Stimulated activated CD4-positive, alpha-beta T cell treated with anti-CD3 and anti-CD28 coated beads, Interleukin-1b, Interleukin-23, amount 100 ng/mL, for 4 hours (primary cell): ENCODE measurements around the gene ZFAND2B.

Experiments
- DNase-seq, 2 donors: peaks; one replicate each; pipeline ENCODE4 v3.0.0-alpha.2; 2020; ENCODE audit warnings: low read depth in 2 of 2

ZFAND2B gene

GRCh38 chr2:219220652-219221402, 14.2 kb downstream of the ZFAND2B start:
- DNase-seq: no peak

GRCh38 chr2:219221957-219222518, 15.5 kb downstream of the ZFAND2B start:
- no peak for DNase-seq

GRCh38 chr2:219223831-219224610, 17.4 kb downstream of the ZFAND2B start:
- DNase-seq: no peak

GRCh38 chr2:219225350-219225749, 18.8 kb downstream of the ZFAND2B start:
- no peak for DNase-seq

GRCh38 chr2:219228041-219228910, 21.7 kb downstream of the ZFAND2B start:
- DNase-seq: no peak

GRCh38 chr2:219228911-219229304, 22.3 kb downstream of the ZFAND2B start:
- no peak for DNase-seq

GRCh38 chr2:219229305-219230058, 22.9 kb downstream of the ZFAND2B start, which contains the start of the genes ANKZF1 and ATG9A:
Gene ANKZF1 (plus strand): TSS chr2:219229806. CDS start chr2:219230258, 452 bp downstream.
Gene ATG9A (minus strand): TSS chr2:219229636. CDS start chr2:219228024, 1,612 bp downstream.
- peak; percentile 92 to 95 for DNase-seq

GRCh38 chr2:219230059-219230540, 23.5 kb downstream of the ZFAND2B start:
- DNase-seq: peak in 1 of 2 donors; percentile 30

GRCh38 chr2:219234331-219234730, 27.7 kb downstream of the ZFAND2B start:
- DNase-seq: no peak

- DNase-seq: no peak
Observed at GRCh38 chr2:219243291-219243761, 36.7 kb downstream of the ZFAND2B start.

GRCh38 chr2:219244789-219245147, 38.2 kb downstream of the ZFAND2B start:
- no peak for DNase-seq

- DNase-seq: peak; percentile 78 to 86
Observed at GRCh38 chr2:219245148-219245898, 38.7 kb downstream of the ZFAND2B start, which contains the start of the genes GLB1L and STK16. Gene GLB1L (minus strand): TSS chr2:219245444. CDS start chr2:219243573, 1,871 bp downstream. Gene STK16 (plus strand): TSS chr2:219245479. CDS start chr2:219246000, 521 bp downstream.

GRCh38 chr2:219245899-219246230, 39.3 kb downstream of the ZFAND2B start:
- no peak for DNase-seq

GRCh38 chr2:219246559-219246958, 40.0 kb downstream of the ZFAND2B start:
- DNase-seq: no peak

- DNase-seq: peak; percentile 33 to 57
Observed at GRCh38 chr2:219247678-219248642, 41.4 kb downstream of the ZFAND2B start.

GRCh38 chr2:219248845-219249202, 42.2 kb downstream of the ZFAND2B start:
- DNase-seq: no peak

- DNase-seq: peak in 1 of 2 donors; percentile 8
Observed at GRCh38 chr2:219249203-219249980, 42.8 kb downstream of the ZFAND2B start.
